C1 segment of cervical spinal cord (tissue), 14 donors: ENCODE measurements around the gene CDK14.
A peak's percentile ranks its signal among the peaks of the same experiment; 100 is the strongest.

Experiments used
- DNase-seq, 14 donors: peaks; one replicate each; lab custom pipeline; 2025; lab: John Stamatoyannopoulos, UW

Gene CDK14

DNA sequence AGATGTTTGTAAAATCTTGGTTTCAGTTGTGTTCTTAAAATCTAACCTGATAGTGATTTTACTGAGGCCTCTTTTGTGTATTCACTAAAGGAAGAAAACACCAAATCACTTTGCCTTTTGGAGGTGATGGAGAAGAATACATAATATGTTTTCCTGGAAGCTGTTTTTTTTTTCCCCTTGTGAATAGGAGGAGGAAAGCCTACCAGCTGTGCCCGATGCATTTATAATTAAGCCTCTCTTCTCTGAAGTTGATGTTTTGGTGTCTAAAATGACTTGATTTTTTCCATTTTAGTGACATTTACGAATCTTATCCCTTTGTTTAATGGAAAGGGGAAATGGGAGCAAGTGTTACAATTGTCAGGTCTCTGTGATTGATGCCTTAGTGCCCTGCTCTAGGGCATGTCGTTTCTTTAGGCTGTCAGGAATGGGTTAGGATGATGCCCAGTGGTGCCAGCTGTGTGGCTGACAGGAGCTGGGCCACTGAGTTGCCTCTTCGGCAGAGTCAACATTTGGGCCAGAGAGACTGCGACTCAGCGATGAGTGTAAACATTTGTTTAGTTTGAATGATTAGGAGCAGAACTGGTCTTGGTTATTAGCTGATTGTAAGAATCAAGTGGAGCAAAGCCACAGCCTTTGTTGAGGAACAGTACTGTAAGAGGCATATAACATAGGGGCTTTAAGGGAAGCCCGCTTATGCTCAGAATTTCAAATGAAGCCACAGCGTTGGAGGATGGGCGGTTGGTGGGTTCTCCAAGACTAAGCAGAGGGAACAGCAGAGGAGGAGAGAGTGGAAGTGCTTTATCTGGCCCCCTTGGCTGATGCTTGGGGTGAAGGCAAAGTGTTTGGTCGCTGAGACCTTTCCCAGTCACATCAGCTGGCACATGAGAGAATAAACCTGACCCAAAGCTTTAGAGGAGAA, 81.6 kb downstream of the CDK14 start:
- peak in 3 of 14 donors; percentile 7 to 24 (median 15) for DNase-seq

DNA sequence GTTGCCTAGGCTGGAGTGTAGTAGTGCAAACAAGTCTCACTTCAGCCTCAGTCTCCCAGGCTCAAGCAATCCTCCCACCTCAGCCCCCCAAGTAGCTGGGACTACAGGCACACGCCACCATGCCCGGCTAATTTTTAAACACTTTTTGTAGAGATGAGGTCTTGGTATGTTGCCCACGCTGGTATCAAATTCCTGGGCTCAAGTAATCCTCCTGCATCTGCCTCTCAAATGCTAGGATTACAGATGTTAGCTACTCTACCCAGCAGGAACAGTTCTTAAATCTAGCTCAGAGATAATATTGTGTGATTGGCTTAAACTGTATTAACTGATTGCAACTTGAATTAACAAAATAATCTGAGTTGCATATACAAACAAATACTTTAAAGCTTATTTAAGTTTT, 82.9 kb downstream of the CDK14 start:
- no peak for DNase-seq

DNA sequence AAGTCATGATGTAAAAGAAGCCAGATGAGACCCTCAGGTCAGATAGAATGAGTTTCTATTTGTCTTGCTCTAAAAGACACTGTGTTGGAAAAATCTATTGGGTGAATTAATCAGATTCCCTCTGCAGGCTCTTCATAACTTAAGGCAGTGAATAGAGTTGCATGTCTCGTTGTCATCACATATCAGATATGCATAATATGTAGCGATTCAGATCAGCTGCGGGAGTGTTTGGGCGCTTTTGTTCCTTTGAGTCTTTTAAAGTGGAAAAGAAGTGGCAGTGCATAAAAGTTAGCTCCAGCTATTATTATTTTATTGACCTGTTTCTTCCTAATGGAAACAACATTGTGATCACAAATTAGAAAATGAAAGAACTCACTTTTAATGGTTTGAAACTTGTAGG, 84.4 kb downstream of the CDK14 start:
- no peak for DNase-seq

DNA sequence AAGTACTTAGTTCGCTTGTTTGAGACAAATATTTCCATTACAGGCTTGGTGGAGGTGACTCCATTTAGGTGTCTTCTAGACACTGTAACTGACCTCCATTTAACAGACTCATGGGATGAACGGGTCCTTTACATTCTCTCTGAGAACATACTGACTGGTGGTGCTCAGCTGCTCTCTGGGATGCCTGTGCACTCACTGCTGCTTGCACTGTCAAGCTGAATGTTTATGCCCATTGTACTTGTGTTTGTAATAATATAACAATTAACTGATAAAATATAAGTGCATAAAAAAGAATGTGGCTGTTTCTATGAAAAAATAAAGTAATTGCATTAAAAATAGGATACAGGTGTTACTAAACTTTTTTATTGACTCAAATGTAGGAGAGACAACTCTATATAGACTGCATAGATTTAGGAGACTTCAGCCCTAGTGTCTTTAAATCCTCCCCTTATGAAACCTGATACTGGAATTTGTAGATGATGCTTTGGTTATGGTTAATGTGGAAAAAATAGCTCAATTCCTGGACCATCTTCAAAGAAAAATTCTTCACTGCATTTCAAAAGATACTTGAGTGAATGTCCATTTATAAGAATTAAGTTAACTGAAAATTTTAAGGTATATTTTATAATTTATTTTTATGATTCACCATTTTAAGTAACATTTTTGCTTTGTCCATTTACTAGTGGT, 85.4 kb downstream of the CDK14 start:
- no peak for DNase-seq

DNA sequence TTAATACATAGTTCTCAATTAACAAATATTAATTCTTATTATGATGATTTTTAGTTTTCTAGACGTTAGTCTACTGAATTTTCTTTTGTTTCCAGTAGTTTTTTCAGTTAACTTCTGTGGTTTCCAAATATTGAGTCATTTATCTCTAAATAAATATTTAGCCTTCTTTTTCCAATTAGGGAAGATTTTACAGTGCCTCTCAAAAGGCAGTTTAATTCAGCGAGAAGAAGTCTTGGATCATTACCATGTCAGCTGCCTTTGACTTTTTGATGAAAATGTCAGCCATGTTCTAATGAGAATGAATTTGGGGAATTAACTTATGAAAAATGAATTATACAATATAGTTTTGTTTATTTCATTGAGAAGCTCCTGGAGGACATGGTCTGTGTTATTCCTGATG, 90.0 kb downstream of the CDK14 start:
- no peak for DNase-seq

GRCh38 chr7:90688810-90689209, 92.7 kb downstream of the CDK14 start:
- DNase-seq: no peak

DNA sequence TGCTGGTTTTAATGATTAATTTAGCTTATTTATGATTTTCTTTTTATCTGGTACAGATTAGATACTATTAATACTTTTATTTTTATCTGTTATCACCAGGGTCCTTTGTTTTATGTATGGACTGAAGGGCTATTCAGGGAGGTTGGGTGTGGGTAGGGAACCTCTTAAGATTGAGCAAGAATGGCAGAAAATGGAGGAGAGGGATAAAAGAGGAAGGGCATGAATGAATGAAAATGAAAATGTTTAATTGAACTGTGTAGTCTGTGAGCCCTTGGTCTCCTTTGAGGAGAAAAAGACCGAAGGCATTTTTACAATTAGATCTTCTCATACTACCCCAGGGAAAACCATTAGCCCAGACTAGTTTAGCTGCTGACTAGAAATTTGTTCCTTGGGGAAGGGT, 93.1 kb downstream of the CDK14 start:
- DNase-seq: no peak

DNA sequence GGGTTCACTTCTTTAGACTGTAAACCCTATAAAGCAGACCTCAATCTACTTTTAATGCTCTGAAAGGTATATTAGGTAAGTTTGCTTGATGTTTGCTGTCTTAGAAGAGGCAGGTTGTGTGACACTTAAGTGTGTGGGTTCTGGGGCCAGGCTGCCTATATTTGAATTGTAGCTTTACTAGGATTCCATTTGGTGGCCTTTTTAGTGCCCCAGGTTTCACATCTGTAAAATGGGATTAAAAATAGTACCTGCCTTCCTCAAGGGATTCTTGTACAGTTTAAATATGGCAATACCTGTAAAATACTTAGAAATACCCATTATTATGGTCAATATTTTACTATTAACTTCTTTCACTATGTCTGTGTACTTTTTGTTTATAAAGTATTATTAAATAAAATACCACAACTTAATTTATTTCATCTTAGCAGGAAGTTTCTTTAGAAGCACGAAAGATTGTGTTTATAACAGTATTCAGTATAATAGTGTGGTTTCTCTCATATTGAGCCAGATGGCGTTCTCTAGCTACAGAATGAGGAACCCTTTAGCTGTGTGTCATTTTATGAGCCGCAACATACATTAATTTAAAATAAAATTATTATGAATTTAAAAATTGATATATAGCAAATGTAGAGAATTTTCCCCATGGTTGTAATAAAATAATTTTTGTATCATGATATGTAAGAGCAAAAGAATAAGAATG, 94.2 kb downstream of the CDK14 start:
- DNase-seq: no peak

DNA sequence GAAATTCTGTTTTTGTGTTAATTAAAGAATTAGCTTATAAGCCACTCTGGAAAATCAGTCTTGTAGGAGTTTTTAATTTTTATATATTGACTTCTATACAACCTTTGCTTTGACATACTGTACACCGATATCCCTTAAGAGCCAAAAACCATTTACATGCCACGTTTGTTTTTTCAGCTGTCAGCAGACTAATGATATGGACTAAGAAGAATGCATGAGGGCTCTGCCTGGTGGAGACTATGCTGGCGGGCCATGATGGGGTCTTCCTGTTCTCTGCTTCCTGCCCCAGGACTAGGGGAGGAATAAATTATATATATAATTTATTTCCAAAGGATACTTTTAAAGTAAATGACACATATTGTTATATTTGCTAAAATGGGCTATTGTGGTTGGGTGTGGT, 96.3 kb downstream of the CDK14 start:
- no peak for DNase-seq

DNA sequence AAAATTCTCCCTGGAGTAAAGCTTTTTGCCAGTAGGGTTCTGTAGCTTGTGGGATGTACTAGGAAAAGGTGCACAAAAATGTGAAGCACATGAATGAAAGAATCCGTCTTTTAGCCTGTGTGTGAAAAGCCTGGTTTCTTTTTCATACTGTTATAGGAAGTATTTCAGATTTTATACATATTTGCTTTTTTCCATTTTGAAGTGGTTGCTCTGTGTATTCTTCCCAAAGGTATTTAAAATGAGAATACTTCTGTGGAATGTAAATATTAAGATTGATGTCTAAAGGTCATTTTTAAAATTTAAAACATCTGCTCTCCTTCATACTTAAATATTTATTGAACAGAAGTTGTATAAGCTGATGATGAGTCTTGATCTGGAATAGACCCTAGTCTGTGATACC, 96.8 kb downstream of the CDK14 start:
- DNase-seq: no peak

GRCh38 chr7:90693939-90694338, 97.8 kb downstream of the CDK14 start:
- no peak for DNase-seq

GRCh38 chr7:90698616-90699015, 102.5 kb downstream of the CDK14 start:
- no peak for DNase-seq

DNA sequence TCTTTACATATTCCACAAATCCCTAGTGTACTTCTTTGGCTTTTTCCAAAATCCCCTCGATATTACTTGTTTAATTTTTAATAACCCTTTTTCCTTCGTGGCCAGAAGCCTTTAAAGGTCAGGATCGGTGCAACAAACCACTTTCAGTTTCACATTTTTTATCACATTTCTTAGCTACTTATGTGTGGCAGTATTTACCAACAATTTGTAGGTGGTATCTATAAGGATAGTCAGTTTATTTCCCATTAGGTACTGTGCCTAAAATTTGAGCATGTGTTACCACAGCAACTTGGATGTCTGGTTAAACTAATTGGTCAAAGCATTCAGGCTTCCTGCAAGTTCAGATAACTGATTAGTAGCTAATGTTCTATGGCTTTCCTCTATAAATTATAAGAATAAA, 104.9 kb downstream of the CDK14 start:
- no peak for DNase-seq

DNA sequence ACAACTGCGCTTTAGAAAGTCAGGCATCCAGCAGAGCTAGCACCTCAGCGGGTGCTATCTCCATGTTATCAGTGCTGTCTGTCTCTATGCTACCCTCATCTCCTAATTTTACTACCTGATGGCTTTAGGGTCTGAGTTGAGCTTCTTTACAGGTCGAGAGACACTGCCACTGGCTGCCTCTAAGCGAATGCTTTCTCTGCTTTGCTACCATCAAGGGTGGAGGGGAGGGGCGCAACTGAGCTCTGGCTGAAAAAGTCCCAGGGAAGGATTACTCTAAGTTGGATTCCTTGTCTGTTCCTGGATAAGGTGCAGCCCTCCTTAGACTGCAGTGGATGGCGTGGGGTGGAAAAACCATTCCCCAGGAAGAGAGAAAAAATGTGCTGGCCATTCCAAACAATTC, 105.7 kb downstream of the CDK14 start:
- no peak for DNase-seq

DNA sequence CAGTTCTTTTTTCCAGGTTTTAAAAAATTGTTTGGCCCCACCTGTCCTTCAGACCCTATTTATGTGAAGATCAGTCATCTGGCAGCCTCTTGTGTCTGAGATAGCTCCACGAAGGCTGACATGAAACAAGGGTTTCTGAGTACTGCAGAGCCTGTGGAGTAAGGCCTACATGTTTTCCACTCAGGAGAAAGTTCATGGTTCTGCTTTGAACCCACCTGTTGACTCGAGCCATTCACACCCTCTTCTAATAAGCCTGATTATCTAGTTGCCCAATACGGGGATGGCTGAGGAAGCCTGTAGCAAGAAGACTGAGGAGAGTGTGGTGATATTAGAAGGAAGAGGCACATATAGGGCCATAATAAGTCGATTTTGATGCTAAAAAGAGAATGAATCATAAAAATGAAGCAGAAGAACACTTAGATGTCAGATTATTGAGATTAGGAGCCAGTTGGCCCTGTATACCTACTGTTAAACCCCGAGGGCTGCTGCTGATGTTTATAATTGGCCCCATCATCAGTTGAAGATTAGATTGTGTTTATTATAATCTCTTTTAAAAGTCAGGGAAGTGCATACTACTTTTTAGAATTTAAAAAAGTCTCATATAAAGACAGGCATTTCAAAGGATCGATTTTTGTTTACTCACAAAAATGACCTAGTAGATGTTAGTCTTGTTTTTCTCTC, 109.4 kb downstream of the CDK14 start:
- no peak for DNase-seq

DNA sequence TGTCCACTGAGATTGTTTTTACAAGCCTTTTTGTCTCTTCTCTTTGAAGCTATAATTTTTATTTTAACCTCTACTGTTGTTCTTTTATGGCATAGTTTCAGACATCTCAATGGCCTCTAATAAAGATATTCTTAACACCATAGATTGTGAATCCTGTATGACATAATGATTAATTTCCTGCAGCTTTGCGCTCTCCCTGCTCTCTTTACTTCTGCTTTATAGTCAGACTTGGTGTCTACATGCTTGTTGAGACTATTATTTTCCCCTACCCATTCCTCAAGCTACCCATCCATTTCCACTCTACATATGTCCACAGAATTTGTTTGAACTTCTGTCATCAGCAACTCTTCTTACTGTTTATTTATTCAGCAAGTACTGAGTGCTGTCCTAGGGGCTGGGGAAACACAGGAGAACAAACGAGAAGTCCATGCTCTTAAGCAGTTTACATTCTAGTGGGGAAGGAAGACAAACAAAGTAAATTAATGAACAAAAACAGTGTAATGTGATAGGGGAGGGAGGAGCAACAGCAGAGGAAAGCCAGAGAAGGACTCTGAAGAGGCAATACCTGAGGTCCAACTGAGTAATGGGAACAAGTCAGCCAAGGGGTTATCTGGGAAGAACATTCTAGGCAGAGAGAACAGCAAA, 110.1 kb downstream of the CDK14 start:
- DNase-seq: no peak

DNA sequence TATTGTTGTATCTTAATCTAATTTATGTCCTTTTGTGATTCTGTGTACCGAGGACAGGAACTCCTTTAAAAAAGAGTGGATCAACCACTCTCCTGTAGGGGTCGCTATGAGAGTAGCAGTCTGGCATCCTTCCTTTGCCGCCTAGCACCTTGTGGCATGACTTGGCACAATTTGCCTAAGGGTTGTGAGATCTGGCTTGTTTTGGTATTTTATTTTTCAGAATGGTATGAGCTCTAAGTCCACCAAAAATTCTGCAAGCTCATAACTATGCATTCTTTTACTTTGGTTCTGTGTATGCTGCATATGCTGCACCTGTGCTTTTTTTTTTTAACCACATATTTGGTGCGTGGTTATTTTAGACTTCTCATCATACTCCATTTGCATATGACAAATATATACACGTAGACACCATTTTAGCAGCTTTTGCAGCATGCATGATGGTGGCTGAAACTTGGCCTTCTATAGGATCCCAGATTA, 112.8 kb downstream of the CDK14 start:
- peak in 1 of 14 donors; percentile 69 for DNase-seq

DNA sequence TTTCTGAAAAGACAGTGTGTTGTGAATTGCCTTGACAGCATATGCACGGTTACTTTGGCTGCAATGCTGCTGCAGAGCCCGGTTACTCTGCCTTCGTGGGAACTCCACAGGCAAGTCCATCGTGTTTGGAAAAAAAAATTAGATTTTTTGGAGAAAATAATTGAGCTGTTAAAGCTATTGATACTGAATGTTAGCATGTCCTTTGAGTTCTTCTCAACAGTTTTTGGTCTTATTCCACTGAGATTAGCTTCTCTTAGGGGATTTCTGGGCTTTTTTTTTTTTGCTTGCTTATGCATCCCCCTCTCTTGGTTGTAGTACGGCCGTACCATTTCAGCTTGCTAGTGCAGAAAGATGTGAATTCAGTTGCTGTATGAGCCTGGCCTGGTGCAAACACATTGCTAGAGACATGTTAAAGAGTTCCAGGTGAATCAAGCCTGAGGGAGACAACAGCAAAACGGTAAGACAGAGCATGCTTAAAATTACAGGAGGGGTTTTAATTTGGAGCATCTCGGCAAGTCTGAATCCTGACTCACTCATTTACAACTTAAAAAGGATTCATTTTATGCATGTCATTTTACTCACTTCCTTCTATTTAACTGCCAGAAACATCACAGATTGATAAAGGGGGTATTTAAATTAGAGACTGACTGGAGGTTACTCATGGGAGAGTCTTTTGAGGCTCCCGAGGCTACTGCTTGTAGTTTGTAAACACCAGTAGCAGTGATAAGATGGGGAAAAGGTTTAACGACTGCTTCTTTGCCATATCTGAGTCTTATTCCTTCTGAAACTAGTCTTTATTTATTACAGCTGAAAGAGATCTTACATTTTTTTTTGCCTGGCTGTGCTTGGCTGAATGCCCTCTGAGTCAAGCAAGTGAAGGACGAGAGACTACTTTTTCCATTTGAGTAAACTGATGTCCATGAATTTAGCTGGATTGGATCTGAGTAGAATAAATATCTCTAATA, 113.7 kb downstream of the CDK14 start:
- DNase-seq: peak in 1 of 14 donors; percentile 85

DNA sequence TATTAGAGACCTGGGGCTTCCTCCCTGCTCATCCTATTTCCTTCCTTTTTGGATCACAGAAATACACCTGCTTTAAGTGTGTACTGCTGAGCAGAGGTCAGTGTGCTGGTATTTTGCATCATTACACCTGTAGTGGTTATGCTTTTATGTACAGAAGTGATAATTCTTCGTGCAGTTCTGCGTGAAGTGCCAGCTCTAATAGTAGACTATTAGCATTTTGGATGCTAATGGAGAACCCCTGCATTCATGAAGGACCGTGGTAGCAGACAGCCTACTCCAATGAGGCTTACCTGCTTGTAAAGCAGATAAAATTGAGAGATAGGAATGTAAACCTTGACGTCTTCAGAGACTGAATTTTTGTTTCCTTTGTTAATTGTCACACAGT, 114.3 kb downstream of the CDK14 start:
- peak in 1 of 14 donors; percentile 76 for DNase-seq

GRCh38 chr7:90713628-90714027, 117.5 kb downstream of the CDK14 start:
- DNase-seq: no peak
